ENCODE results near the gene CYB561D2. TPM values are rescaled to one million over a fixed set of nuclear protein-coding genes. Genes with fewer than 3 reads are reported as not detected.

The CYB561D2 gene
- polyA plus RNA-seq, 3 donors: 14.9 to 16.7 (median 15.6) TPM

DNA sequence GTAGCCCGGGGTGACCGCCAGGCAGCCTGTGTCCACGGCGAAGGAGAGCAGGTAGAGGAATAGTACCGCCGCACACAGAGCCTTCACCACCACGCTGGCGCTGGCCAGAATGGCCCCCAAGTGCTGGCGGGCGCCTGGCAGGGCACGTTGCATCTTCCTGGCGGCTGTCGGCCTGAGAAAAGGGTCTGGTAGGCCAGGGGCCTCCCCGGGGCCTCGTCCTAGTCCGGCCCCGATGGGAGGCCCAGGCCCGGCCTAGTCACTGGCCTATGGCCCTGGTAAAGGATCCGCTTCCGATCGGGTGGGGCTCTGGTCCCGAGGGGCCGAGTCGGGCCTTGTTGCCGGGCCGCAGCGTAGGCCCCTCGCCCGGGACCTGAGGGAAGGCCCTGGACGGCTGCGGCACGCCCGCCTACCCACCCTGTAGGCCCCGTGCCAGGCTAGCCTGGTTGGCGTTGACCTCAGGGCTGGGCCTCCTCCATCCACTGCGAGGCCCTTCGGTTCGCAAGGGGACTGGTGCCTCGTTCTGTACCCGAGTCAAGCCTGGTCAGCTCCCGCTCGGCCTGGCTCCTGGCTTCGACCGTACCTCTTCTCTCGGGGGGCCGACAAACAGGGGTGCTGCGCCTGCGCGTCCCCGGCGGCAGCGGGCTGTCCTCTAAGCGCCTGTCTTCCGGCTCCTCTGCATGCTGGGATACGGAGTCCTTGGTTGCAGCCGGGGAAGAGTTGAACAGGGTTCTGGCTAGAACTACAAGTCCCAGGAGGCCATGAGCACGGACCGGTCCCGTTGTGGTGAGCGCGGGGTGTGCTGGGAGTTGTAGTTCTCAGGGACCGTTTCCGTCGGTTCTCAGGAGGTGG lies 8.5 kb downstream of the CYB561D2 start, which contains the start of gene TMEM115:
Gene TMEM115, minus strand, starts transcription at position 611 of the 849 bp plus-strand sequence. Its CDS starts 458 bp downstream, at position 153.
- DNase-seq (ENCODE audit: low read depth in 3 of 3, low spot score in 2 of 3): peak; percentile 89 to 96 (median 94)

DNA sequence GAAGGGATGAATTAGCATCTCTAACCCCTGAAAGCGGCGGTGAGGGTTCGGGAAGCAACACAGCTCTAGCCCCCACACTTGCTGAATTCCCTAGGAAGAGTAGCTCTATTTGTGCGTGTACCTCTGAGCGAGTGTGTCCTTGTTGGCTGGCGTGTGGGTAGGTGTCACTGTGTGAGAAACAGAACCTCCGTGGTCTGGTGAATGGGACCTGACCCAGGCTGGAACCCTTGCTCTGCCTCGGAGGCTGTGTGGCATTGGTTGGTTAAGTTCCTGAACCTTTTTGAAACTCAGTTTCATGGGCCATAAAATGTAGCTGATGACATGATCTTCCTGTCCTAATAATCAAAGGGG lies 9.1 kb downstream of the CYB561D2 start:
- DNase-seq (ENCODE audit: low read depth in 3 of 3, low spot score in 2 of 3): no peak

DNA sequence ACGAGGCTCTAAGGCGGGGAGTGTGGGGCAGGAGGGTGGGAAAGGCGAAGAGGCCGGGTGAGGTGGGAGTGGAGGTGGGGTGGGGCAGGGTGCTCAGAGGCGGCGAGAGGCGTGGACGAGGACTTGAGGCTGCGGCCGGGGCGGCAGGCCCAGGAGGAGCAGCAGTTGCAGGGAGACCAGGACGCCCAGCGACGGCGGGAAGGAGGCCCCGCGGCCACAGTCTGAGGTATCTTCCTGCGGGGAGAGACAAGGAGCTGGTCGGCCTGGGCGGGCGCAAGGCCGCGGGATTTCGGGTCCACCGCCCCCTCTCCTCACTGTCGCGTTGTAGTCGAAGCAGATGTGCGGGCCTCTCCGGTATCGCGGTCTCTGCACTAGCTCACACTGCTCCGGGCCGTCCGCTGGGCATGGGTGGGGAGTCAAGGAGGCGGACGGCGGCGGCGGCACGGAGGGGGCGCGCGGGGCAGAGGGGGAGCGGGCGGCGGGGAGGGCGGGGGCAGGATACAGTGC lies 14.0 kb downstream of the CYB561D2 start:
- DNase-seq (ENCODE audit: low read depth in 3 of 3, low spot score in 2 of 3): no peak

DNA sequence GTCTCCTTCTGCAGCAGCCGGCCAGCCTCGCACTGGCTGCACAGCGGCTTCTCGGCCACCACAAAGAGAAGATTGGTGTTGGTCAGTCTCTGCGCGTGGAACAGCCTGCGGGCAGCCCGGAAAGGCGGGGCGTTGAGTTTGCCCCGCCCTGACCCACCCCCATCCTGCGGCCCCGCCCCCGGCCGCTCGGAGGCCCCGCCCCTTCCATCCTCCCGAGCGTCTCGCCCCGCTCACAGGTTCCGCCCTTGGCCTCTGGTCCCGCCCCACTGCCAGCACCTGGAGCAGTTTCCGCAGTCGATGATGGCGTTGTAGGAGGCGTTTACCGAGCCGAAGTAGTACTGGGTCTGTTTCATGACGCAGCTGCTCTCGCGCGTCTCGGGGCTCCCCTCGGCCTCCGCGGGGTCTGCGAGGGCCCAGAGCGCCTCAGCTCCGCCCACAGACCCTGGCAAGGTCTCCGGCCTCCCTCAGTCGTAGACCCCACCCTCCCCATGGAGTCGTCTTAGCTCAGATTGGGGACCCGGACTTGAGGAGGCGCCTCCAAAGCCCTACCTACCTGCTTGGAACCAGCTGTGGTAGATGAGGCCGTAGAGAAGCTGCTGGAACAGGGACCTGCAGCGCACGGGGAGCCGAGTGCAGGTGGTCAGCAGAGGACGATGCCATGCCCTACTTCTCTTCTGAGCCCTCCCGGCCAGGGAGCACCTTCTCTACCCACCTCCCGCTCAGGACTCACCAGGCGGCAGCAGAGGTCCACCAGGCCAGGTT lies 14.6 kb downstream of the CYB561D2 start:
- peak in 1 of 3 donors; percentile 61 for DNase-seq (ENCODE audit: low read depth in 3 of 3, low spot score in 2 of 3)

DNA sequence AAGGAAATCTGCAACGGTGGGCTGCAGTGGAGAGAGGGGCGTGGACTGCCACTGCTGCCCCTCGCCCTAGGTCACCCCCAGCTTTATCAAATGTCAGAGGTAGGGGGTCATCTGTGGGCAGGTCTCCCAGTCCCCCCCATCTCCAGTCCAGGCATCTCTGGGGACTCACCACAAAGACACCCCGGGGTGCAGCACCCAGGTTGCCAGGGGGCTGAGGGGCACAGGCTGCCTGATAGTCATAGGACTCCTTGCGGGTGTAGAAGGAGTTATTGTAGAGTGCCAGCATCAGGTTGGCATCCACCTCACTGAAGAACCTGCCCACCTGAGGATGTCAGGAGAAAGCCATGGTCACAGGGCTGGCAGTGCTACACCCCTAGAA lies 15.2 kb downstream of the CYB561D2 start:
- DNase-seq (ENCODE audit: low read depth in 3 of 3, low spot score in 2 of 3): no peak

DNA sequence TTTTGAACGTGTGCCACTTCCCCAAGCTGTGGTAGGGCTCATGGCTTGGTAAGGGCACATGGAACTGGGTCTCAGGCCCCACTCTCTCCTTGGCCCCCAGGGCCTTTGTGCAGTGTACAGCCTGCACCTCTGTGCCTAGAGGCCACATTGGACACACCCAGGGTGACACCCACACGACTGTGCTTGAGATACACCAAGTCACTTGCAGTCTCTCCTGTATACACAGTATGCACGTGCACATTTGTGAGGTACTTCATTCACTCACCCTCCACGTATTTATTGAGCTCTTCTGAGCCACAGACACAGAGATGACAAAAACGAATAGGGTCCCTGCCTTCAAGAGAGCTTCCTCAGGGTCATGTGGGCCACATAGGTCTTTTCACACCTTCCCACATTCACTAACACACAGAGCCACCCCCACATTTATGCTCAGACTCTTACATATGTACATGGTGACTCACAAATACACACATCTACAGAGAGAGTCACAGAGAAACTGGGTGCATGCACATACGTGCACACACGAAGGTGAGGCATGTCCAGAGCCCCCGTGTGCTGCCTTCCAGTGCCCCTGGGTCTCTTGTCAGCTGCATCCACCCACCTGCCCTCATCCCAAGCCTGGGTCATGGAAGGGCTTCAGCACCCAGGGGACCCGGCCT lies 18.5 kb downstream of the CYB561D2 start:
- no peak for DNase-seq (ENCODE audit: low read depth in 3 of 3, low spot score in 2 of 3)

DNA sequence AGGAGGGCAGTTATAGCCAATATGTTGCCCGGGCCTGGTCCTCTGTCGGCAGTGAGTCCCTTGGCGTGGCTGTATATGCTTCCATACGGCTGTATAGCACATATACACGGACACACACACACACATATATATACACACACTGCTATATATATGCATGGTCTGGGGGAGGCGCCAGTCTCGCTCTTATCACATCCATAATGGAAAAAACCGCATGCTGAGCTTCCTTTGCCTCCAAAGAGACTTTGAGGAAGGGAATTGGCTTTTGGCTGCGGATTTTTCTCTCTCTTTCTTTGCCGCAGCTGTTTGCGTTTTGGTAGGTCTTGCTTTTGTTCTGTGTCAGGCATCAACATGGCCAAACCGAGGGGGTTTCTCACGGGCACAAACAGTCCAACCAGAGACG lies 19.9 kb downstream of the CYB561D2 start:
- DNase-seq (ENCODE audit: low read depth in 3 of 3, low spot score in 2 of 3): no peak

DNA sequence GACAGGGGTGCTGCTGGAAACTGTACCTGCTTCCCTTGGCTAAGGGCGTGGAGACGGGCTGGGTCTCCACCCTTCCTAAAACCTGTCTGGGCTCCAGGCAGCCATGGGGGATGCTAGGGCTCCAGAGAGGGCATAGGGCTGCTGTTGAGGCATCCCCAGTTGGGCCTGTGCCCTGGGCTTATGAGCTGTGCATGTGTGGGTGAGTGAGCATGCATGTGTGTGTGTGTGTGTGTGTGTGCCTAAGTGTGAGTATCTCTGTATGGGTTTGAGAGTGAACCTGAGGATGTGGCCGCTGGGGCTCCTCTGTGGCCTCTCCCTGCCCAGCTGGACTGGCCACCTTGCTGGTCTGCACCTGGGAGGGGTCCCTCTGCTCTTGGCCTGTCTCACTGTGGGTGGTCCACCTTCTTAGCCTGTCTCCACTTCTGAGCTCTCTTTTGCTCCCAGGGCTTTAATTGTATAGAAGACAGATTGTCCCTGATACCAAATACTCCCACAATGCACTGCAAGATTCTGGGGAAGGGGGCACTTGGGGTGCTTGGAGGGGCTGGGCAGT lies 20.5 kb downstream of the CYB561D2 start:
- DNase-seq (ENCODE audit: low read depth in 3 of 3, low spot score in 2 of 3): no peak

DNA sequence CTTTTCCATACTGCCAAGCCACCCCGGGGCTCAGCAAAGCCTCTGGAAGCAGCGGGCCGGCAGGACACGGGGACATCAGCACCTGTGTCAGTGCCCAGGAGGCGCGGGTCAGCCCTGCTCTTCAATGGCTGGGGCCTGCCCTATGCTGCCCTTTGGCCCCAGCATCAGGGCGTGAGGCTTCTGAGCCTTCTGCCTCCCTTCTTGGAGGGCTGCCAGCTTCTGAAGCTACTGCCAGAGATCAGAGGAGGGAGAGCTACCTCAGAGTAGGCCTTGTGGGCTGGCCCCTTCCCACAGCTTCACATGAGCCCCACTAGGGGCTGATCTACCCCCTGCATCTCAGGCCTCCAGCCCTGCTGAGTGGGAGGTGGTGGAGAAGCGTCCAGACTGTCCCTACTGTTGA lies 21.7 kb downstream of the CYB561D2 start:
- no peak for DNase-seq (ENCODE audit: low read depth in 3 of 3, low spot score in 2 of 3)

DNA sequence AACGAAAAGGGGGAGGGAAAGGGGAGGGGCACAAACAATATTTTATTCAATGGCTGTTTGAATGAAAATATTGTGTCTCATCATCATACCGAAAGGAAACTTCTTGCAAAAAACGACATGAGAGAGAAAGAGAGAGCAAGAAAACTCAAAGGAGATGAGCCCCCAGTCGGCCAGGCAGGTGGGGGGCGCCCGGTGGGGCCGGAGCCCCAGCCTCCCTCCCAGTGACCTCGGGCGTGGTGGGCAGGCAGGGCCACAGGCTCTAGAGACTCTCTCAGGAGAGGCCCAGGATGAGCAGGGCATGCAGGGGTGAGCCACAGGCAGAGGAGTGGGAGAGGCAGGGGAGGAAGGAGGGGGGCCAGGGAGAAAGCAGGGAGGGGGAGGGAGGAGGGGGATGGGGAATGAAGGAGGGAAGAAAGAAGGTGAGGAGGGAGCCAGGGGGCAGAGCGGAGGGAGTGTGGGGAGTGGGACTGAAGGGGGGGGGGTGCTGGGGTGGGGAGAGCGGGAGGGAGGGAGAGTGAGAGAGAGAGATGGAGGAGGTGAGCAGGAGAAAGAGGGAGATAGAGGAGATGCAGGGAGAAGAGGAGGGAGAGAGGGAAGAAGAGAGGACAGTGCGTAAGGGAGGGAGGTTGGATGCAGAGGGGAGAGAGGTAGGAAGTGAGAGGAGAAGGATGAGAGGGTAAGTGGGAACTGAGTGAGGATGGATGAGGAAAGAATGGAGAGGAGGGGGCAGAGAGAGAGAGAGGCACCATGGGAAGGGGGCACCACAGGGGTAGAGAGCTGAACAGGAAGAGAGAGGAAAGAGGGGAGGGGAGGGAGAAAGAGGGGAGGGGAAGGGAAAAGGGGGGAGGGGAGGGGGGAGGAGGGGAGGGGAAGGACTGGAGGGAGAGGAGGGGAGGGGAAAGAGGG lies 22.7 kb downstream of the CYB561D2 start:
- DNase-seq (ENCODE audit: low read depth in 3 of 3, low spot score in 2 of 3): no peak

DNA sequence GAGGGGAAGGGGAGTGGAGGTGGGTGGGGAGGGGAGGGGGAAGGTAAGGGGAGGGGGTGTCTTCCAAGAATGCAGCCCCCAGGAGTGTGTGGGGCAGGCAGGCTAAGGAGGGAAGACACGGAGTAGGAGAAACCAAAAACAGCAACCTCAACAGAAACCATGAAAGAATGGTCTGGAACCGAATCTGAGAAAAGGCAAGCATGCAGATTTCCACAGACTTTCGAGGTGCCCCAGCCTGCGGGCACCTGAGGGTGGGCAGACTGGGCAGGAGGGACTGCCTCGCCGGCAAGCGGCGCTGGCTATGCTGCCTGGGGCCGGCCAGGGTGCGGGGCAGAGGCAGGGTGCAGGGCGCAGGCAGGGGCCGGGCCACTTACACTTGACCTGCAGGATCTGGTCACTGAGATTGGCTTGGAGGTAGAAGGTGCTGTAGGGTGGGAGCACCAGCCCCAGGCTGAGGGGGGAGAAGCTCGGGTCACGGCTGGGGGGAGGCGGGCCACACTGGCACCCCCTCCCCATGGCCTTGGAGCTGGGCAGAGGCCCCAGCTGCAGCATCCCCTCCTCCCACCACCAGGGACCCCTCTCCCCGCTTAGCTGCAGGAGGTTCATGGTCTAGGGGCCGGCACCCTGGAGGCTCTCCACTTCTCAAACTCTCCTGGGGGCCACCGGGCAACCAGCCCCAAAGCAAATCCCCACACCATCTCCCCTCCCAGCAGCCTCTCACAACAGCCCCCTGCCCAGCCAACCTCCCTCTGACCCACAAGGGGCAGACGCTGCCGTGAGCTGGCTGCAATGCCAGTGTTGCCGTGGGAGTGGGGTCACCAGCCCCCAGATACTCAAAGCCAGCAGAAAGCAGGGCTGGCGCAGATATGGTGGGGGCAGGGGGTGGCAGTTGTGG lies 23.9 kb downstream of the CYB561D2 start:
- DNase-seq (ENCODE audit: low read depth in 3 of 3, low spot score in 2 of 3): no peak

DNA sequence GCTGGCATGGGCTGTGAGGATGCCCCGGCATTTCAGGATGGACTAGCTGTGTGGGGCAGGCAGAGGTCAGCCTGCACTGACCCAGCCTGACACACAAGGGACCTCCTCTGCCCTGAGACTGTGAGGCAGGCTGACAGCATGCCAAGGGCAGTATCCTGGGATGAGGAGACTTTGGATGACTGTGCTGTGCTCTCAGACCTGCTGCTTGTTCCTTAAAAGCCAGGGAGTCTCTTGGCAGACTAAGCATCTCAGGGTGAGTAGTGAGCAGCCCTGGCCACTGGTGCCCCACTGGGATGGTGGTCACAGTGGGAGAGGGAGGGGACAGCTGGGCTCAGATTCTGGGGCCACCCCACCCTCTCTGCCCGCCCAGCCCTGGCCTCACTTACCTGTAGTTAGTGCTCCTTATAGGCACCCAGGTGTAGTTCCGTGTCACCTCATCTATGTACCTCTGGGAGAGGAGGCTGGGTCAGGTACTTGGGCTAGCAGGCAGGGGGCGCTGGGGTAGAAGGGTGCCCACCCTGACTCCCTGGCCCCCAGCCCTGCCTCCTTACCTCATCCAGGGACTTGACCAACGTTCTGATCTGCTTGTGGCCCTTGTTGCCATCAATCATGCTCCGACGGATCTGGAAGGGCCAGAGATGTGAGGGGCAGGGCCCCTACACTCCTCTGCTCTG lies 24.7 kb downstream of the CYB561D2 start:
- no peak for DNase-seq (ENCODE audit: low read depth in 3 of 3, low spot score in 2 of 3)

DNA sequence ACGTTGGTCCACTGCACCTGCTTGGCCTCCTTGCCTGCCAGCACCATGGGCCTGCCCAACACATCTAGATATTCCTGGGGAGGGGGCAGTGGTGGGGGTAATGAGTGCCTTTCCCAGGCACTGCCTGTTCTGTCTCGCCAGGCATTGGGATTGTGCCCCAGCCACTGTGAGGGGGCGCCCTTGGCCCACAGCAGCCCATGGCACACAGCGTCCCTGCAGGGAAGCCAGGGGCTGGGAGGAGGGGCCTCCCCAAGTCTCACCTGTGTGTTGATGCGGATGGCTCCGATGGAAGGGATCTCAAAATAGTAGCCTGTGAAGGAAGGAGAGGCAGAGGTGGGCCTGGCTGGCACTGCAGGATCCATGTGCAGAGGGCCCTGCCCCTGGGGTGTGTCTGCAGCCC lies 27.4 kb downstream of the CYB561D2 start:
- DNase-seq (ENCODE audit: low read depth in 3 of 3, low spot score in 2 of 3): no peak

DNA sequence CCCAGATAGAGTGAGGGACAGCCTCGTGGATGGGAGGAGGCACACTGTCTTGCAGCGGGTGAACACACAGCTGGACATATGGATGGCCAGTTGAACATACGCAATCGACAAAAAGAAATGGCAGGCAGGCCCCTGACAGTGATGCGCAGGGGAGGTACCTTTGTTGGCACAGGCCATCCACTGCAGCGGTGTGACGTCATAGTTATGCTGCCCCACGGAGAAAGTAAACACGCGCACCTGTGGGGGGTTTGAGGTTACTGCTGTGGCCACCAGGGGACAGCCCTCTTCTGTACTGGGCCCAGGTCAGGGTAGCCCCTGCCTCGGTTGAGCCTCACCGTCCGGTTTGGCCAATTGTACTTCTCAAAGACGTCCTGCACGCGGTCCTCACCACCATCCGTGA lies 28.1 kb downstream of the CYB561D2 start:
- DNase-seq (ENCODE audit: low read depth in 3 of 3, low spot score in 2 of 3): no peak

DNA sequence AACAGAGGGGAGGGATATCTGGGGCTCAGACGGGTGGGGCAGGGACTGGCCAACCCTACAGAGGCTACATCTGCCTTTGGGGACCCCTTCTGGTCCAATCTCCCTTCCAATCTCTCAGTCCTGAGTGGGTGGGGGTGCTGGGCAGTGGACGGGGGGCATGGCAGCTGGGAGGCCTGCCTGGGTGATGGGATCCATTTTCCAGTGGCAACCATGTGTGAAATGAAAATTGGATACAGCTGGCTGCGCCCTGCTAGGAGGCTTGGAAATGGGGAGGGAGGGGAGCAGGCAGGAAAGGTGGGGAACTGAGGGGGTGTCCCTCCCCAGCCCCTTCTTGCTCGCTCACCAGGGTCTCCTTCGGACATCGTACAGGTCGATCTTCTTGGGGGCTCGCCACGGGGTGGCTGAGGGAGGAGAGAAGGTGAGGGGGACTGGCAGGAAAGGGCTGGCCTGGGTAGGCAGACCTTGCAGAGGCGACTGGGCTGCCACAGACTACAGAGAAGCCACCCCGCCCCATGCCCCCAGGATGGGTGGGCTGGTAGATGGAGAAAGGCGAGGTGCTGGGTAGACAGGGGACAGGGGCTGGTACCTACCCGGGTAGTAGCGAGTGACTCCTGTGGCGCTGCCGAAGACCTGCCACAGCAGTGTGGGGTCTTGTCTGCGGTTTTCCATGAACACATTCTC lies 29.9 kb downstream of the CYB561D2 start:
- no peak for DNase-seq (ENCODE audit: low read depth in 3 of 3, low spot score in 2 of 3)

DNA sequence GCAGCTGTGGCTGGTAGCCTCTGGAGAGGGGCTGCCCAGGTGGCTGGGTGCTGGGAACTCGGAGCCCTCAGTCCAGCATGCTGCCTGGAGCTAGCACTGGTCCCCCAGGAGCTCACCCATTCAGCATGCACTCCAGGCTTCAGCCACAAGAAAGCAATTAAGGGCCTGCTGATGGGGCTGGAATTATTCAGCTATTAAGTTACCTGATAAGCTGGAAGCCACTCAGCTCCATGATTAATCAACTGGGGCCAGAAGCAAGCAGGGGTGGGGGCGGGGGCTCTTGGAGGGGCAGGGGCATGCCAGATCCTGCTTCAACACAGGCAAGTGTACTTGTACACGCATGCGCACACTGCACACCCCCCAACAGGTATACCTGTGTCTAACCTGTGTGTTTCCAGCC lies 30.7 kb downstream of the CYB561D2 start:
- DNase-seq (ENCODE audit: low read depth in 3 of 3, low spot score in 2 of 3): no peak

DNA sequence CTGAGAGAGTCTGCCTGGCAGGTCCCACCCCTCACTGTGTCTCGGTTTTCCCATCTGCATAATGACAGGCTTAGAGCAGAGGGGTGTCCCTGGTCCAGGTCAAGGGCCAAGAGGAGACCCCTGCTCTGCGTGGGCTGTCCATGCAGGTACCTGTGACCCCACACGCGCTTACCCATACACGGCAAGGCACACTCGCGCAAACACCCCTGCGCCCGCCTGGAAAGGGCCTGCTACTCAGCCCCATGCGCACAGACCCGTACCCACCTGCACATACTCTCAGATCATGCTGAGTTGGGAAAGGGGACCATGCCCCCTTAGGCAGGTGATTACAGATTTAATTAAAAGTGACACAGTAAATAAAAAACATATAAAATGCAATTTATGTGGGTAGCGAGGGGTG lies 32.1 kb downstream of the CYB561D2 start:
- DNase-seq (ENCODE audit: low read depth in 3 of 3, low spot score in 2 of 3): no peak

DNA sequence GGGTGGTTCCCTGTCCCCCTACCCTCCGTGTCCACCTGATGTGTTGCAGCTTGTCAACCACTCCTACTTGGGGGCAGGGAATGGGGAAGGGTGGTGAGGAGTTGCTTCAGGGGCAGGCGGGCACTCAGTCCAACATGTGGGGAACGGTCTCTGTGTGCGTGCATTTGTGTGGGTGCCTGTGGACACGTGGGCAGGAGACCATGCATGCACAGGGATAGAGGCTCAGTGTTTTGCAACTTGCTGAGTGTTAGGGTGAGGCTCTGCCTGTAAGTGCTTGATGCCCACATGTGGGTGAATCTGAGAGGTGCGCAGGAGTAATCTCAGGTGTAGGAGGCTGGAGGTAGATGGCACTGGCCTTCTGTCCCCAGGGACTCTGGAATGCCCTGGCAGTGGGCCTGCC lies 33.1 kb downstream of the CYB561D2 start:
- DNase-seq (ENCODE audit: low read depth in 3 of 3, low spot score in 2 of 3): no peak
